Lower leg skin (tissue), 4 donors: Measurements from ENCODE around the gene HGS. TPM values are rescaled to one million over a fixed set of nuclear protein-coding genes. Genes with fewer than 3 reads are reported as not detected.

ENCODE experiments used
- DNase-seq, 2 donors: peaks; one replicate each; pipeline ENCODE4 v3.0.0-alpha.2; 2019; ENCODE audit warnings: low spot score in 2 of 2
- H3K4me3 ChIP-seq: fragments of 200-600 bp; sonication (generic); 2 replicates; pipeline ENCODE4 v1.5.1; 2017; ENCODE audit warnings: mild to moderate bottlenecking, low read depth; ENCODE audit not compliant: poor library complexity, severe bottlenecking
- CTCF ChIP-seq, 3 donors: fragments of 450-650 bp; IDR thresholded peaks; one replicate each; pipeline ENCODE4 v1.5.1; 2016; ENCODE audit warnings: antibody characterized with exemption in 3 of 3, mild to moderate bottlenecking in 3 of 3, moderate library complexity in 2 of 3
- POLR2A ChIP-seq, 2 donors: fragments of 450-650 bp; IDR thresholded peaks; one replicate each; pipeline ENCODE4 v1.6.1; 2016 to 2017; ENCODE audit warnings: antibody characterized with exemption in 2 of 2, mild to moderate bottlenecking in 1 of 2, moderate library complexity in 1 of 2
- WGBS, 2 donors: methylation state at CpG; one replicate each; pipeline ENCODE4 v1.1.5; 2018; 5-methylcytosine and 5-hydroxymethylcytosine counted together
- intact Hi-C: fragments of 100-400 bp; cut with DNase I; formaldehyde crosslinking; loops from one replicate; pipeline ENCODE4 v1.15.0; 2023; ENCODE audit warnings: low total_unique reads
- microRNA-seq, 2 donors: library from miRNA; unstranded; fragments of <30 nt; microRNA quantifications; one replicate each; pipeline ENCODE4, GENCODE V29; 2016; ENCODE audit warnings: borderline replicate concordance in 2 of 2, borderline number of aligned reads in 1 of 2
- total RNA-seq, 4 donors: library from RNA; depleted of rRNA; stranded (reverse); fragments of >200 nt; gene quantifications; one replicate each; pipeline ENCODE4 v1.1.0, GENCODE V29; 2016

HGS gene
- total RNA-seq, 4 donors from 2014 or later = 87.0 to 160 (median 92.1) TPM

GRCh38 chr17:81741594-81742452, 58.0 kb downstream of the HGS start:
- TF ChIP-seq POLR2A (IDR thresholded peaks at IDR 0.05) = no peak
- TF ChIP-seq CTCF (IDR thresholded peaks at IDR 0.05) = no peak
- intact Hi-C loops = no loop called here
- DNase-seq = no peak

More at GRCh38 chr17:81741594-81742452, 58.0 kb downstream of the HGS start:
- WGBS, 2 donors = 56 to 62% methylated on average over 9 to 13 of the region's 26 CpGs
- H3K4me3 ChIP-seq = no peak overlapping the region

Small RNA genes lying within 50 kb of the gene (microRNA-seq; reads per million reads assigned to microRNA genes)
- gene MIR6786 = 0 to 0.68 reads per million in 2 donors

Other genes with a start within 250 kb of the HGS start
- 1,000 to 10,000 TPM; 3,349 to 4,521 (median 4,085) TPM for gene ACTG1, start 171.2 kb upstream of the HGS start, total RNA-seq
- 1 to 10 TPM in 3 of 4 donors, under 1 TPM in 1; 0.46 to 2.7 (median 1.8) TPM for gene FSCN2, start 155.6 kb upstream of the HGS start, total RNA-seq
- gene FAAP100, start 131.7 kb upstream of the HGS start, total RNA-seq = 10 to 100 TPM; 19.4 to 34.3 (median 28.4) TPM
- gene NPLOC4, start 46.9 kb upstream of the HGS start, total RNA-seq = 10 to 100 TPM; 49.3 to 78.7 (median 67.8) TPM
- gene TSPAN10, start 46.8 kb upstream of the HGS start, total RNA-seq = 1 to 10 TPM in 2 of 4 donors, under 1 TPM in 1, not detected in 1; 0.57 to 2.5 (median 1.6) TPM
- 1 to 10 TPM in 2 of 4 donors, under 1 TPM in 1, not detected in 1; 0.30 to 8.9 (median 1.1) TPM for gene PDE6G, start 27.5 kb upstream of the HGS start, total RNA-seq
- gene OXLD1, start 17.4 kb upstream of the HGS start, total RNA-seq = 10 to 100 TPM; 33.5 to 68.3 (median 48.2) TPM
- gene CCDC137, start 17.3 kb upstream of the HGS start, total RNA-seq = 10 to 100 TPM; 19.7 to 35.2 (median 28.3) TPM
- 10 to 100 TPM; 29.2 to 45.1 (median 36.2) TPM for gene ARL16, start 214 bp upstream of the HGS start, total RNA-seq
- gene MRPL12, start 19.4 kb downstream of the HGS start, total RNA-seq = 10 to 100 TPM; 39.5 to 64.0 (median 43.1) TPM
- gene SLC25A10, start 28.3 kb downstream of the HGS start, total RNA-seq = 10 to 100 TPM; 23.4 to 30.6 (median 25.9) TPM
- under 1 TPM; 0.16 to 0.71 (median 0.47) TPM for gene GCGR, start 120.1 kb downstream of the HGS start, total RNA-seq
- gene MCRIP1, start 149.3 kb downstream of the HGS start, total RNA-seq = 10 to 100 TPM; 21.6 to 41.0 (median 28.8) TPM
- gene PPP1R27, start 151.0 kb downstream of the HGS start, total RNA-seq = under 1 TPM in 1 of 4 donors, not detected in 3; 0.36 TPM
- 100 to 1,000 TPM; 685 to 999 (median 839) TPM for gene P4HB, start 176.5 kb downstream of the HGS start, total RNA-seq
- 100 to 1,000 TPM; 144 to 280 (median 201) TPM for gene ARHGDIA, start 187.3 kb downstream of the HGS start, total RNA-seq
- gene ALYREF, start 207.6 kb downstream of the HGS start, total RNA-seq = 100 to 1,000 TPM in 1 of 4 donors, 10 to 100 TPM in 3; 69.4 to 116 (median 79.7) TPM
- 100 to 1,000 TPM in 2 of 4 donors, 10 to 100 TPM in 2; 92.3 to 152 (median 107) TPM for gene ANAPC11, start 207.7 kb downstream of the HGS start, total RNA-seq
- 1 to 10 TPM in 2 of 4 donors, under 1 TPM in 1, not detected in 1; 0.71 to 3.3 (median 2.0) TPM for gene NPB, start 218.2 kb downstream of the HGS start, total RNA-seq
- gene PCYT2, start 227.4 kb downstream of the HGS start, total RNA-seq = 10 to 100 TPM; 16.2 to 37.0 (median 25.3) TPM
- gene SIRT7, start 234.2 kb downstream of the HGS start, total RNA-seq = 10 to 100 TPM; 32.0 to 44.6 (median 38.0) TPM
- gene MAFG, start 243.7 kb downstream of the HGS start, total RNA-seq = 10 to 100 TPM; 17.4 to 23.2 (median 19.7) TPM